ENCODE results near the gene ZC3H14.

ZC3H14 gene

GRCh38 chr14:88616697-88617096 is 53.9 kb downstream of the ZC3H14 start:
- no peak overlapping the region for H3K27ac ChIP-seq (ENCODE audit: insufficient read depth in 1 of 2, low read depth in 1 of 2, low read length in 2 of 2, poor library complexity in 1 of 2, severe bottlenecking in 2 of 2)
- H3K36me3 ChIP-seq (ENCODE audit: control insufficient read depth in 4 of 4, insufficient read depth in 4 of 4, low read length in 3 of 4) = peaks cover 0 to 9% (median 3%) of the 10 kb centered on the region in 4 experiments
- no peaks in the 10 kb centered on the region for H3K9me3 ChIP-seq (ENCODE audit: control extremely low read depth in 1 of 5, control insufficient read depth in 4 of 5, insufficient read depth in 2 of 5, low read depth in 1 of 5, low read length in 4 of 5)
- WGBS (ENCODE audit: insufficient coverage) = no CpG with 5 or more reads among the region's 1 CpG
- CTCF ChIA-PET = no interaction called here
- POLR2A ChIA-PET = interaction anchor here (0.9 kb wide), 1 partner anchor 10 kb away, joined by 3 read pairs; no protein-coding TSS in a partner anchor
- peaks cover 0 to 15% (median 12%) of the 10 kb centered on the region in 4 experiments for H3K4me1 ChIP-seq (ENCODE audit: control extremely low read depth in 1 of 4, control insufficient read depth in 4 of 4, insufficient read depth in 4 of 4, low read length in 3 of 4)
- no peaks in the 10 kb centered on the region for H3K27me3 ChIP-seq (replicated peaks in 2 of 5; ENCODE audit: control insufficient read depth in 4 of 5, insufficient read depth in 5 of 5, low read length in 4 of 5)
- H3K4me3 ChIP-seq (ENCODE audit: control insufficient read depth in 1 of 7, extremely low read depth in 1 of 7, insufficient read depth in 4 of 7, low read depth in 2 of 7, low read length in 6 of 7) = no peak overlapping the region
- DNase-seq = no peak

GRCh38 chr14:88617479-88617878 is 54.6 kb downstream of the ZC3H14 start:
- POLR2A ChIA-PET = no interaction called here
- no peaks in the 10 kb centered on the region for H3K9me3 ChIP-seq (ENCODE audit: control extremely low read depth in 1 of 5, control insufficient read depth in 4 of 5, insufficient read depth in 2 of 5, low read depth in 1 of 5, low read length in 4 of 5)
- WGBS (ENCODE audit: insufficient coverage) = 100% methylated on average over 1 of the region's 1 CpG

GRCh38 chr14:88618476-88618875 is 55.6 kb downstream of the ZC3H14 start:
- CTCF ChIA-PET = interaction anchor here (1.1 kb wide), 1 partner anchor 37 kb away, joined by 3 read pairs; no protein-coding TSS in a partner anchor
- Histone ChIP-seq H3K9me3 (ENCODE audit: control extremely low read depth in 1 of 5, control insufficient read depth in 4 of 5, insufficient read depth in 2 of 5, low read depth in 1 of 5, low read length in 4 of 5) (no peaks in the 10 kb centered on the region), H3K4me3 (ENCODE audit: control insufficient read depth in 1 of 7, extremely low read depth in 1 of 7, insufficient read depth in 4 of 7, low read depth in 2 of 7, low read length in 6 of 7) (no peak overlapping the region), H3K27ac (ENCODE audit: insufficient read depth in 1 of 2, low read depth in 1 of 2, low read length in 2 of 2, poor library complexity in 1 of 2, severe bottlenecking in 2 of 2) (no peak overlapping the region), H3K36me3 (ENCODE audit: control insufficient read depth in 4 of 4, insufficient read depth in 4 of 4, low read length in 3 of 4) (peaks cover 0 to 3% (median 0%) of the 10 kb centered on the region in 4 experiments), H3K27me3 (replicated peaks in 2 of 5; ENCODE audit: control insufficient read depth in 4 of 5, insufficient read depth in 5 of 5, low read length in 4 of 5) (no peaks in the 10 kb centered on the region), H3K4me1 (ENCODE audit: control extremely low read depth in 1 of 4, control insufficient read depth in 4 of 4, insufficient read depth in 4 of 4, low read length in 3 of 4) (peaks cover 0 to 5% (median 5%) of the 10 kb centered on the region in 4 experiments)
- DNase-seq = no peak
- 94% methylated on average over 2 of the region's 5 CpGs for WGBS (ENCODE audit: insufficient coverage)
- POLR2A ChIA-PET = no interaction called here

More at GRCh38 chr14:88617479-88617878, 54.6 kb downstream of the ZC3H14 start:
- CTCF ChIA-PET = no interaction called here
- Histone ChIP-seq H3K4me1 (ENCODE audit: control extremely low read depth in 1 of 4, control insufficient read depth in 4 of 4, insufficient read depth in 4 of 4, low read length in 3 of 4) (peaks cover 0 to 15% (median 12%) of the 10 kb centered on the region in 4 experiments), H3K4me3 (ENCODE audit: control insufficient read depth in 1 of 7, extremely low read depth in 1 of 7, insufficient read depth in 4 of 7, low read depth in 2 of 7, low read length in 6 of 7) (no peak overlapping the region), H3K27me3 (replicated peaks in 2 of 5; ENCODE audit: control insufficient read depth in 4 of 5, insufficient read depth in 5 of 5, low read length in 4 of 5) (no peaks in the 10 kb centered on the region), H3K36me3 (ENCODE audit: control insufficient read depth in 4 of 4, insufficient read depth in 4 of 4, low read length in 3 of 4) (peaks cover 0 to 4% (median 2%) of the 10 kb centered on the region in 4 experiments), H3K27ac (ENCODE audit: insufficient read depth in 1 of 2, low read depth in 1 of 2, low read length in 2 of 2, poor library complexity in 1 of 2, severe bottlenecking in 2 of 2) (no peak overlapping the region)
- no peak for DNase-seq

DNA sequence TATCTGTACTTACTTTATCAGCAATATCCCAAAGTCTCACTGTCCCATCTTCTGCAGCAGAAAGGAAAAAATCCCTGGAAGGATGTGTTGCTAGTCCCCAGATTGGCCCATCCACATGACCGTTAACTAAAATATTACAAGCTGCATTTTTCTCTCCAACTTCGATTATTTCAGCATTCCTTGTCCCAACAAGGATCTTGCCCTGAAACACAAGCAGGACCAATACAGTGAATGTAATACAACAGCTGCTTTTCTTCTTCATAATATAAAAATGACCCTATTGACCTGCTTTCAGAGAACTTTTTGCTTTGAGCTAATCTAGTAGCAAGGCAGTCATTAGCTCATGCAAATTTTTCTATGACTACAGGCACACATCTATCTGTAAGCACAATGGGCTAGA is 58.3 kb downstream of the ZC3H14 start:
- Histone ChIP-seq H3K27me3 (replicated peaks in 2 of 5; ENCODE audit: control insufficient read depth in 4 of 5, insufficient read depth in 5 of 5, low read length in 4 of 5) (no peaks in the 10 kb centered on the region), H3K27ac (ENCODE audit: insufficient read depth in 1 of 2, low read depth in 1 of 2, low read length in 2 of 2, poor library complexity in 1 of 2, severe bottlenecking in 2 of 2) (no peak overlapping the region), H3K9me3 (ENCODE audit: control extremely low read depth in 1 of 5, control insufficient read depth in 4 of 5, insufficient read depth in 2 of 5, low read depth in 1 of 5, low read length in 4 of 5) (no peaks in the 10 kb centered on the region), H3K36me3 (ENCODE audit: control insufficient read depth in 4 of 4, insufficient read depth in 4 of 4, low read length in 3 of 4) (peaks cover 0 to under 1% (median 0%) of the 10 kb centered on the region in 4 experiments), H3K4me3 (ENCODE audit: control insufficient read depth in 1 of 7, extremely low read depth in 1 of 7, insufficient read depth in 4 of 7, low read depth in 2 of 7, low read length in 6 of 7) (no peak overlapping the region), H3K4me1 (ENCODE audit: control extremely low read depth in 1 of 4, control insufficient read depth in 4 of 4, insufficient read depth in 4 of 4, low read length in 3 of 4) (no peaks in the 10 kb centered on the region)
- CTCF ChIA-PET = interaction anchor here (0.7 kb wide), 1 partner anchor 12 kb away, joined by 3 read pairs; no protein-coding TSS in a partner anchor
- WGBS (ENCODE audit: insufficient coverage) = 94% methylated on average over 2 of the region's 2 CpGs
- POLR2A ChIA-PET = no interaction called here
- no peak for DNase-seq

DNA sequence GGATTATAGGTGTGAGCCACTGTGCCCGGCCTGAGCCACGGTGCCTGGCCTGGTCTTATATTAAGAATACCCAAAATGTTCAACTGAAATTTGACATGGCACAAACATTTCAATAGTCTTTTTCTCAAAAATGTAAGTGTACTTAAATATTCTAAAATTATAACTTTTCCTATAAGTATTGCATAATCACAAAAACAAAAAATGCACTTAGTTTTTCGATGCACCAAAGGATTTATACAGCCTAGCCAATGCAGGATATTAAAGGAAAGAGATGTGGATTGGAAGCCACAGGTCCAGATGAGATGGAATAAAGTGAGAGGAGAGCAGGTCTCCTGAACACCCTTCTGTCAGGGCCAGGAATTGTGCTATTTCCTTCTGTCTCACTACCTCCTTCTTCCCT is 62.8 kb downstream of the ZC3H14 start:
- ChIA-PET CTCF (no interaction called here), POLR2A (no interaction called here)
- 100% methylated on average over 1 of the region's 3 CpGs for WGBS (ENCODE audit: insufficient coverage)
- Histone ChIP-seq H3K4me1 (ENCODE audit: control extremely low read depth in 1 of 4, control insufficient read depth in 4 of 4, insufficient read depth in 4 of 4, low read length in 3 of 4) (no peaks in the 10 kb centered on the region), H3K9me3 (ENCODE audit: control extremely low read depth in 1 of 5, control insufficient read depth in 4 of 5, insufficient read depth in 2 of 5, low read depth in 1 of 5, low read length in 4 of 5) (no peaks in the 10 kb centered on the region), H3K27me3 (replicated peaks in 2 of 5; ENCODE audit: control insufficient read depth in 4 of 5, insufficient read depth in 5 of 5, low read length in 4 of 5) (no peaks in the 10 kb centered on the region), H3K36me3 (ENCODE audit: control insufficient read depth in 4 of 4, insufficient read depth in 4 of 4, low read length in 3 of 4) (no peaks in the 10 kb centered on the region), H3K27ac (ENCODE audit: insufficient read depth in 1 of 2, low read depth in 1 of 2, low read length in 2 of 2, poor library complexity in 1 of 2, severe bottlenecking in 2 of 2) (no peak overlapping the region), H3K4me3 (ENCODE audit: control insufficient read depth in 1 of 7, extremely low read depth in 1 of 7, insufficient read depth in 4 of 7, low read depth in 2 of 7, low read length in 6 of 7) (no peak overlapping the region)
- DNase-seq = no peak

- H3K4me1 ChIP-seq (ENCODE audit: control extremely low read depth in 1 of 4, control insufficient read depth in 4 of 4, insufficient read depth in 4 of 4, low read length in 3 of 4) = no peaks in the 10 kb centered on the region
These were observed 65.2 kb downstream of the ZC3H14 start for GRCh38 chr14:88628033-88628432.

GRCh38 chr14:88628462-88628861 is 65.6 kb downstream of the ZC3H14 start:
- POLR2A ChIA-PET = no interaction called here

More at GRCh38 chr14:88628033-88628432, 65.2 kb downstream of the ZC3H14 start:
- H3K27ac ChIP-seq (ENCODE audit: insufficient read depth in 1 of 2, low read depth in 1 of 2, low read length in 2 of 2, poor library complexity in 1 of 2, severe bottlenecking in 2 of 2) = no peak overlapping the region
- CTCF ChIA-PET = no interaction called here
- H3K27me3 ChIP-seq (replicated peaks in 2 of 5; ENCODE audit: control insufficient read depth in 4 of 5, insufficient read depth in 5 of 5, low read length in 4 of 5) = no peaks in the 10 kb centered on the region
- H3K9me3 ChIP-seq (ENCODE audit: control extremely low read depth in 1 of 5, control insufficient read depth in 4 of 5, insufficient read depth in 2 of 5, low read depth in 1 of 5, low read length in 4 of 5) = no peaks in the 10 kb centered on the region
- POLR2A ChIA-PET = no interaction called here
- no peak for DNase-seq
- no peak overlapping the region for H3K4me3 ChIP-seq (ENCODE audit: control insufficient read depth in 1 of 7, extremely low read depth in 1 of 7, insufficient read depth in 4 of 7, low read depth in 2 of 7, low read length in 6 of 7)
- no peaks in the 10 kb centered on the region for H3K36me3 ChIP-seq (ENCODE audit: control insufficient read depth in 4 of 4, insufficient read depth in 4 of 4, low read length in 3 of 4)

More at GRCh38 chr14:88628462-88628861, 65.6 kb downstream of the ZC3H14 start:
- Histone ChIP-seq H3K27me3 (replicated peaks in 2 of 5; ENCODE audit: control insufficient read depth in 4 of 5, insufficient read depth in 5 of 5, low read length in 4 of 5) (no peaks in the 10 kb centered on the region), H3K36me3 (ENCODE audit: control insufficient read depth in 4 of 4, insufficient read depth in 4 of 4, low read length in 3 of 4) (no peaks in the 10 kb centered on the region), H3K27ac (ENCODE audit: insufficient read depth in 1 of 2, low read depth in 1 of 2, low read length in 2 of 2, poor library complexity in 1 of 2, severe bottlenecking in 2 of 2) (no peak overlapping the region), H3K4me1 (ENCODE audit: control extremely low read depth in 1 of 4, control insufficient read depth in 4 of 4, insufficient read depth in 4 of 4, low read length in 3 of 4) (no peaks in the 10 kb centered on the region), H3K9me3 (ENCODE audit: control extremely low read depth in 1 of 5, control insufficient read depth in 4 of 5, insufficient read depth in 2 of 5, low read depth in 1 of 5, low read length in 4 of 5) (no peaks in the 10 kb centered on the region), H3K4me3 (ENCODE audit: control insufficient read depth in 1 of 7, extremely low read depth in 1 of 7, insufficient read depth in 4 of 7, low read depth in 2 of 7, low read length in 6 of 7) (no peak overlapping the region)
- CTCF ChIA-PET = no interaction called here
- DNase-seq = no peak

Measured in common myeloid progenitor, CD34-positive (primary cell).